PC-9 (cell line): Measurements from ENCODE around the gene ITPR3. TPM values are rescaled to one million over a fixed set of nuclear protein-coding genes. Genes with fewer than 3 reads are reported as not detected.
A peak's percentile ranks its signal among the peaks of the same experiment; 100 is the strongest.

Experiments used
- BruUV-seq: library from RNA; stranded (reverse); fragments of 400-500 nt; replicated peaks from 2 replicates; lab custom pipeline; 2021; lab: Mats Ljungman, UMichigan
- CTCF ChIA-PET: fragments of 300-600 bp; sonication (Branson Sonifier 250); formaldehyde crosslinking; loops from one replicate; lab custom pipeline; 2022; ENCODE audit warnings: antibody characterized with exemption; lab: Charles Lee
- POLR2A ChIA-PET: fragments of 300-600 bp; sonication (Branson Sonifier 250); formaldehyde crosslinking; loops from one replicate; lab custom pipeline; 2022; ENCODE audit warnings: antibody characterized with exemption; ENCODE audit not compliant: unreplicated experiment; lab: Charles Lee
- DNase-seq, 2 experiments: peaks; one replicate each; pipeline versions ENCODE4 v3.0.0 to v3.0.0-alpha.2; 2015 to 2022; ENCODE audit warnings: mixed read lengths in 1 of 2
- H2AFZ ChIP-seq: fragments of 200-600 bp; sonication (generic); 2 replicates; pipeline ENCODE4 v1.8.1; 2017; ENCODE audit warnings: antibody characterized with exemption
- H3F3A ChIP-seq: fragments of 200-600 bp; sonication (generic); 2 replicates; pipeline ENCODE4 v1.8.1; 2017; ENCODE audit warnings: antibody characterized with exemption, mild to moderate bottlenecking, low read depth; ENCODE audit not compliant: insufficient read depth
- H3K27ac ChIP-seq: fragments of 200-600 bp; sonication (generic); 2 replicates; pipeline ENCODE4 v1.6.1; 2016; ENCODE audit warnings: mixed run types
- H3K27me3 ChIP-seq: fragments of 200-600 bp; sonication (generic); 2 replicates; pipeline ENCODE4 v1.6.1; 2016; ENCODE audit warnings: low read depth, mixed run types; ENCODE audit not compliant: insufficient read depth
- H3K36me3 ChIP-seq: fragments of 200-600 bp; sonication (generic); 2 replicates; pipeline ENCODE4 v1.6.1; 2016; ENCODE audit warnings: low read depth, mixed run types
- H3K4me1 ChIP-seq: fragments of 200-600 bp; sonication (generic); replicated peaks from 2 replicates; pipeline ENCODE4 v1.6.1; 2016; ENCODE audit warnings: mixed run types; ENCODE audit not compliant: insufficient read depth
- H3K4me2 ChIP-seq: fragments of 200-600 bp; sonication (generic); 2 replicates; pipeline ENCODE4 v1.6.1; 2017; ENCODE audit warnings: mixed run types
- H3K4me3 ChIP-seq: fragments of 200-600 bp; sonication (generic); 2 replicates; pipeline ENCODE4 v1.6.1; 2016; ENCODE audit warnings: mixed run types
- H3K79me2 ChIP-seq: fragments of 200-600 bp; sonication (generic); 2 replicates; pipeline ENCODE4 v1.6.1; 2017; ENCODE audit warnings: low read depth, mixed run types
- H3K9me2 ChIP-seq: fragments of 200-600 bp; sonication (generic); 2 replicates; pipeline ENCODE4 v1.8.1; 2017; ENCODE audit warnings: mild to moderate bottlenecking; ENCODE audit not compliant: insufficient read depth
- H3K9me3 ChIP-seq: fragments of 200-600 bp; sonication (generic); 2 replicates; pipeline ENCODE4 v1.8.1; 2016; ENCODE audit warnings: low read depth; ENCODE audit not compliant: insufficient read depth
- H4K20me1 ChIP-seq: fragments of 200-600 bp; sonication (generic); 2 replicates; pipeline ENCODE4 v1.8.1; 2017; ENCODE audit not compliant: insufficient read depth
- CTCF ChIP-seq: fragments of 200-600 bp; sonication (generic); conservative IDR thresholded peaks from 2 replicates; pipeline ENCODE4 v1.6.1; 2017; ENCODE audit warnings: mixed run types, antibody characterized with exemption, mild to moderate bottlenecking, moderate library complexity
- EZH2 ChIP-seq: fragments of 200-600 bp; sonication (generic); IDR thresholded peaks from 2 replicates; pipeline ENCODE4 v1.8.0; 2017; ENCODE audit warnings: antibody characterized with exemption, low read depth
- intact Hi-C: fragments of 100-400 bp; cut with micrococcal nuclease; formaldehyde crosslinking; loops from one replicate; pipeline ENCODE4 v1.10.0; 2022; ENCODE audit not compliant: unreplicated experiment
- total RNA-seq: library from RNA; stranded (reverse); gene quantifications from 2 replicates; pipeline ENCODE4 v1.2.3, GENCODE V29; 2021

ITPR3 gene
- total RNA-seq, 1 experiment from 2014 or later, result 86.9 TPM

- H3K27me3 ChIP-seq, result no peaks in the 10 kb centered on the region
- no peak overlapping the region for H2AFZ ChIP-seq
- no peaks in the 10 kb centered on the region for H3K9me3 ChIP-seq
- peak in 1 of 2 experiments; percentile 76 for DNase-seq
- H3K4me2 ChIP-seq, result peak overlapping the region; percentile 68
- H3K4me3 ChIP-seq, result no peak overlapping the region
- no peaks in the 10 kb centered on the region for H3K9me2 ChIP-seq
- peaks cover 46% of the 10 kb centered on the region for H3F3A ChIP-seq
- TF ChIP-seq CTCF (no peak), EZH2 (no peak)
- no peaks in the 10 kb centered on the region for H3K79me2 ChIP-seq
- no peaks in the 10 kb centered on the region for H3K36me3 ChIP-seq
- ChIA-PET POLR2A (interaction anchor here (0.6 kb wide), 1 partner anchor 760 kb away, joined by 3 read pairs; the partner anchor contains the start of gene TAP1), CTCF (no interaction called here)
- H4K20me1 ChIP-seq, result no peaks in the 10 kb centered on the region
- H3K4me1 ChIP-seq, result peaks cover 73% of the 10 kb centered on the region
- H3K27ac ChIP-seq, result peak overlapping the region; percentile 89
- intact Hi-C loops, result no loop called here
- BruUV-seq, result TSS peak; percentile 91
These were observed 7.9 kb upstream of the ITPR3 start for GRCh38 chr6:33613146-33613794.

GRCh38 chr6:33613795-33614168, 7.3 kb upstream of the ITPR3 start:
- Histone ChIP-seq H4K20me1 (no peaks in the 10 kb centered on the region), H3K27me3 (no peaks in the 10 kb centered on the region), H3K4me3 (no peak overlapping the region), H3K4me1 (peaks cover 71% of the 10 kb centered on the region), H3K9me2 (no peaks in the 10 kb centered on the region), H3K36me3 (no peaks in the 10 kb centered on the region), H3K9me3 (no peaks in the 10 kb centered on the region), H2AFZ (no peak overlapping the region), H3K79me2 (no peaks in the 10 kb centered on the region), H3K27ac (peak overlapping the region; percentile 89), H3F3A (peaks cover 49% of the 10 kb centered on the region), H3K4me2 (peak overlapping the region; percentile 68)
- DNase-seq, result peak; percentile 74 to 80
- TF ChIP-seq EZH2 (no peak), CTCF (no peak)
- no TSS peak for BruUV-seq
- CTCF ChIA-PET, result no interaction called here
- intact Hi-C loops, result no loop called here
- POLR2A ChIA-PET, result interaction anchor here (0.6 kb wide), 1 partner anchor 760 kb away, joined by 3 read pairs; the partner anchor contains the start of gene TAP1

- no peaks in the 10 kb centered on the region for H3K36me3 ChIP-seq
- H3K4me1 ChIP-seq, result peaks cover 62% of the 10 kb centered on the region
- H3K9me2 ChIP-seq, result no peaks in the 10 kb centered on the region
- no peak overlapping the region for H3K4me2 ChIP-seq
- intact Hi-C loops, result no loop called here
- TF ChIP-seq EZH2 (no peak), CTCF (no peak)
- H4K20me1 ChIP-seq, result no peaks in the 10 kb centered on the region
- POLR2A ChIA-PET, result no interaction called here
- no peak overlapping the region for H2AFZ ChIP-seq
- H3K9me3 ChIP-seq, result no peaks in the 10 kb centered on the region
- peaks cover 60% of the 10 kb centered on the region for H3F3A ChIP-seq
- H3K79me2 ChIP-seq, result no peaks in the 10 kb centered on the region
- CTCF ChIA-PET, result no interaction called here
- DNase-seq, result no peak
- H3K27me3 ChIP-seq, result no peaks in the 10 kb centered on the region
- H3K4me3 ChIP-seq, result no peak overlapping the region
- no TSS peak for BruUV-seq
- H3K27ac ChIP-seq, result 0 out of 2 replicates have a peak overlapping the region, but pooled peaks have one; percentile 31
These were observed 5.0 kb upstream of the ITPR3 start for GRCh38 chr6:33616113-33616512.
